GM11168 (cell line): ENCODE data around the gene SELENOS.

Experiments used
- in situ Hi-C: fragments of 300-500 bp; cut with MboI; formaldehyde crosslinking; loops from one replicate; pipeline ENCODE4 v1.12.0; 2022; ENCODE audit warnings: low sequenced_read_pairs; ENCODE audit not compliant: unreplicated experiment

SELENOS gene

DNA sequence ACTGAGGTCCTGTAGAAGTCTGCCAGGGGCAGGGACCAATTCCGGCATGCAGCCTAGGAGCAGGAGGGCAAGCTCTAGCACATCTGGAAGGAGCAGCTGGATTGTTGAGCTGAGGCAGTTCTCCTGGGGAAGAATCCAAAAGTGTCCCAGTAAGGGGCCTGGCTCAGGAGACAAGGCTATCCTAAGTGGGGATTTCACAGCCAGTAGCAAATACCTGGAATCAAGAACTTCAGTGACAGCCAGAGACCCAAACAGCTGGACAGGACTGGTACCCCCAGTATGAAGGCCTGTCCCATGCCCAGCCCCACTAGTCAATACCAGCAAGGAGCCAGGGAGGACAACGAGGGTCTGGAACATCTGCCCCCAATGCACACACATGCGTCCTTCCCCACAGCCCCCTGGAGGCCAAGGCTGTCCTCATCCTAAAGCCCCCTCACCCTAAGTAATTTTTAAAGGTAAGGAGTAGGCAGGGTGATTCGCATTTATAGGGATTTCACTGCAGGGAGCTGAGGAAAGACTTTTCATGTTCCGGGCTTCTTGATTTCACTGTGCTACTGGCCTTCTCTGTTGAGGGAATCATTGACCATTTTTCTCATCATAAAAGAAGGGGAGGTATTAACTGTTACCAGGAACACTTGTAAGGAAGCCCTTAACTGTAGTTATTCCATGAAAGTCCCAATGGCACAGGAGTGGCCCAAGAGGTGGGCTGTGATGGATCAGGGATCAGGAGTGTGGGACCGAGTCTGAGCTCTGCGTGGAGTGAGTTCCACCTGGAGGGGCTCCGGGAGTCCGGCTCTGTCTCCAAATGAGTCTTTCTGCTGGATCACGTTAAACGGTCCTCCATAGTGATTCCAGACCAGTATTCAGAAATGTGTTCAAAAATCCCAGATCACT is 22.9 kb downstream of the SELENOS start:
- in situ Hi-C loops = no loop called here

DNA sequence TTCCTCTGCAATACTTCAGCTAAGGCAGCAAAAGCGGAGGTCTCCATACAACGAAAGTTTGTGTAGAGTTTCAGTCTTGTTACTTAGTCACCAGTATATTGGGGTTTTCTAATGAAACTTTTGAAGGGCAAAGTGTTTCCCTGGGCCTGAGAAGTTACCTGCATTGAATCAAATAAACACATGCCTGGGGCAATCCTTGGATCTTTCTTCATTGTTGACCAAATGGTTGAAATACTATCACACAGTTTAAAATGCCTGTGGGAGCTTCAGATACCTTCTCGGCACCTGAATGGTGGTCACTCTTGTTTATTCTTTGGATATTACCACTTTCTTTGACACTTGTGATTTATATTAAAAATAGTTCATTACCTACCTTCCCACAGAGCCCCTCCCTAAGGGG is 24.4 kb downstream of the SELENOS start:
- in situ Hi-C loops = no loop called here

DNA sequence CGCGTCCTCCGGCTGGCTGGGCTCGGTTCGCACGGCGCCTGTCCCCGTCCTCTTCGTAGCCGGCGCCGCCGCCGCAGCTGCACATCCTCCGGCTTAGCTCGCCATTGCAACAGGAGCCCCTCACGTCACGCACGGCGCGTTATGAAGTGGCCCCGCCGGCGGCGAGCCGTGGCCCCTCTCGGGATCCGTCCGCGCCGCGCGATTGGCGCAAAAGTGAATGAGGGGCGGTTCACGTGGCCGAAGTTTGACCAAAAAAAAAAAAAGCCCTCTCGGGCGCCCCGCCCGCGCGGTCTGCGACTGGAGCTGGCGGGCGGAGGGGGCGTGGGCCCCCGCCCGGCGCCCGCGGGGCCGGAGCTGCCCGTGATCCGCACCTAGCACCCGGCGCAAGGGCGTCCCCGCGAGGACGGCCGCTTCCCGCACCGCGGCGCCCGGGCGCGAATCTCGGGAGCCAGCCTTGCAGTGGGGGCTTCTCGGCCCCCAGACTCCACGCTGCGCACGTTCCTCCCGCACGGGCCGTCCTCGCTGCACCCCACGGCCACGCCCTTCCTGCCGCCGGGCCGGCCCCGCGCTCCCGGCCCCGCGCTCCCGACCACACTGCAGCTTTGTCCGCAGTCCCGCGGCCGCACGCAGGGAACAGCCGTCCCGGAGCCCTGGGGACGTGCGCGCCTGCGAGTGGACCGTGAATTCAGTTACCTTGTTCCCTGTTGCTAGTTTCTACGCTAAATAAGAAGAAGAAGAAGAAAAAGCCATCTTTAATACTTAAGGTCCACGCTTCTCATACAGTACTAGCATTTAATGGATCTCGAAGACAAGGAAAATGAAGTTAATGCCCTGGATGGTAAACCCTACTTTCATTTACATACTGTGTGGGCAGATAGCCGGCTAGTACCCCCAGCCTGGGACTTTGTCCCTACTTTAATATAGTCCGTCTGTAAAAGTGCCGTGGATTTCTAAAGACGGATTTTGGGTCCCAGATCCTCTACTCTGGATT is 25.2 kb downstream of the SELENOS start, which contains the start of gene CHSY1:
Gene CHSY1, minus strand, starts transcription at position 219 of the 991 bp plus-strand sequence. CDS start 592 bp downstream, outside the sequence.
- in situ Hi-C loops = no loop called here

DNA sequence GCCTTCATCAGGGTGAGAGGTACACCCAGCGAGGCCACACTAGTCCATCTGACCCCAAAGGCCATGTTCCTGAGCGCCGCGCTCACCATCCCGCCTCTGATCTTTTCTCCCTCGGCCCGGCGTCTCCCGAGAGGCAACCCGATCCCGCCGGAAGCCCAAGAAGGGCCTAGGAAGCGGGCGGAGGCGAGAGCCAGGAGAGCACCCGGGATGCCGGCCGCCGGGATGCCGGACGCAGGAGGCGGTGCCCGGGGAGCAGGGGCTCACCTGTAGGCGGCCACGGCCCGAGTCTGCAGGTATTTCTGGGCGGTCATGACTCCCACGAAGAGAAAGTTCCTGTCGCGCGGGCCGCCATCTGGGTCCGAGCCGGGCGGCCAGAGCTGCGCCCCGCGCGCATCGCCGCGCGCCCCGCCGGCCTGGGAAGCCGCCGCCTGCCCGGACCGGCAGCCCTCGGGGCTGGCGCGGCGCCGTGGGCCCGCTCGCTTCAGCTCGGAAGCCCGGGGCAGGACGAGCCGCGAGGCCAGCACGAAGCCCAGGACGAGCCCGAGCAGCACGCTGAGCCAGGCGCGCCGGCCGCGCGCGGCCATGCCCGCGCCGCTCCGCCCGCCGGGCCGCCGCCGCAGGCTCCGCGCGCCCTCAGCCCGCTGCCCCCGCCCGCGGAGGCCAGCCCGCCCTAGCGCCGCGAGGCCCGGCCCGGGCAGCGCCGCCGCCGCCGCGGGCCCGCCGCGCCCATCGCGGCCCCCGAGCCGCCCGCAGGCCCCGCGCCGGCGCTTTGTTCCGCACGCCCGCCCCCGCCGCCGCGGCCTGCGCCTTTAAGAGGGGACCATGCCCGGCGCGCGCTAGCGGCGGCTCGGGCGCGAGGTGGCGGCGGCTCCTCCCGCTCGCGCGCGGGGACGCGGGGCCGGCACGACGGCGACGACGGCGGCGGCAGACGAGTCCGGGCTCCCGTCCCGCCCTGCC is 26.1 kb downstream of the SELENOS start:
- in situ Hi-C loops = no loop called here

DNA sequence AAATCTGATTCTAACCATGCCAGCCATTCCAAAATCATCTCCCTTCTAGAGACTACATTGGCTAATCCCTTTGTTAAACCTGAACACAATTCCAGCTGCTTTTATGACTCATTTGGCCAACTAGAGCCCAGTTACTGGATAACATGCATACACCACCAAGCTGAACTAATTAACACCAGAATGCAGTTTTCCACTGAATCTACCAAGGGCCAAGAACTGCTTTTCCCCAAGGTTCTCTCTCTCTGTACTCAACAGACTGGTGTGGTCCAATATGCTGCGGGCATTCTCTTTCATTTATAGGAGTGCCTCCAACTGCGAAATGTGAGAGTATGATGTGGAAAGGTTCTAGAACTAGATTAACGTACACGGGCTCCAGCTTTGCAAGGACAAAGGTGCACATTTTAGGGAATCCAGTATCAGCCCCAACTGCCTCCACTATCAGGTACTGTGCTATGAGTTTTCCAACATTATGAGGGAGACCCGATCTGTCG is 26.9 kb downstream of the SELENOS start:
- in situ Hi-C loops = no loop called here

DNA sequence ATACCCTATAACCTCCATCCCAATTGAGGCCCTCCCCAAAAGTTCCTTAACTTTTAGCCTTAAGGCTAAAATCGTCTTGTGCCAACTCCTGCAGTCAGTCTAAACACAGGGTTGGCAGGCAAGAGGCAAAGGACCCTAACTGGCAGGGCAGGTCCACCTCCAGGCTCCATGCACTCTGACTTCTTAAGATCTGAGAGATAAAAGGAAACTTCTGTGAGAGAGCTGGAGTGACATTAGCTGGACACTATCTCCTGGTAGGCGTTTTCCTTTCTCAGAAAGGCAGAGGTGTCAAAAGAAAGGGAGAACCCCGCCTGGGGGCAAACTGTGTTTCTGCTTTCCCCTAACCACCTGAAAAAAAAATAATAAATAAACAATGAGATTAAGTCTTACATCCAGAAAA is 29.0 kb downstream of the SELENOS start:
- in situ Hi-C loops = loop anchor here (5.0 kb wide), 1 partner anchor 51 kb away; no protein-coding TSS in a partner anchor

DNA sequence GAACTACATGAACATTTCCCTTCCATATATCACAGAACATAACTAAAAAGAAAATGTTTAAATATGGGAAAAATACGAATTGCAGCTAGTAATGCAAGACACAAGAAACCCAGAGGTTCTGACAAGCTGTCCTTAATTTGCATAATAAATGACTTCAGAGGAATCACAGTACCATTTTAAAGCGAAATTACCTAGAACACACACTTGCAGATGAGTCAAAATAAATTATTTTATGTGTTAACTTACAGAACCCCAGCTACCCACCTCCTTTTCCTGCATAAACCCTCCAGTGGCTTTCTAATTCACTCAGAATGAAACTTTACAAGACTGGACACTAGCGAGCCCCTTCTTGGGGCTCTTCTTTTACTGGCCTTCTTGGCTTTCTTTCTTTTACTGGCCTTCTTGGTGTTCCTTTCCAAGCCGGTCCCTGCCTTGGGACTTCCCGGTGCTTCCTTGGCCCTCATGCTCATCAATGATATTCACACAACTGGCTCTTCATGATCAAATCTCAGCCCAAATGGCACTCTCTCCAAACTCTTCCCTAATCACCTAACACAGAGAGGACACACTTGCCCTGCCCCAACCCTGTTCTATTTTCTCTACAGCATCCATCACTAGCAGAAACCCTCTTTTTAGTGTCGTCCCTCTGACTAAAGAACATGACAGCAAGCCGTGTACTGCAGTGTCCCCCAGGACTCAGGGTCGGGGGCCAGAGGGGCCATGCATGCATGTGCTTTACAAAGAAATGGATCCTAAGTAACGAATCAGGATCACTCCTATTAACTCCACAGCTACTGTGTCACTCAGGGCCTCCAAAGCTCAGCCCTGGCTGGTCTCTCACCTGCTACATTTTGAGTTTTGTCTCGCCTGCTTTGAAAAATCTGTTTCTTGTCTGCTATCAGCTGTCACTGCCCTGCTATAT is 30.2 kb downstream of the SELENOS start:
- in situ Hi-C loops = loop anchor here (5.0 kb wide), 1 partner anchor 50 kb away; no protein-coding TSS in a partner anchor

DNA sequence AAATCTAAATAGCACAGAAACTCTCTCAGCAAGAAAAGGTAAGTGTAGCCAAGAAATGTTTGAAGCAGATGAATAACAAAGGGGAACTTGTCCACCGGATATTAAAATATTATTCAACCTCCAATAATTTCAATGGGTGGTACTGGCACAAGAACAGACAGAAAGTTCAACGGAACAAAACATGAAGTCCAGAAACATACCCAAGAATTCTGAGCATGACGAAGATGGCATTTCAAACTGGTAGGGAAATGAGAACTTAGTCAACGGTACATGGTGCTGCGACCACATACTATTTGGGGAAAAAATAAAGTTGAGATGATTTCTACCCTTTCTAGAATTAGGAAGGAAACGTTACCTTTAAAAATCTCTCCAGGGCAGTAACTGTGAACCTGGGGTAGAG is 30.9 kb downstream of the SELENOS start:
- in situ Hi-C loops = loop anchor here (5.0 kb wide), 1 partner anchor 49 kb away; no protein-coding TSS in a partner anchor

DNA sequence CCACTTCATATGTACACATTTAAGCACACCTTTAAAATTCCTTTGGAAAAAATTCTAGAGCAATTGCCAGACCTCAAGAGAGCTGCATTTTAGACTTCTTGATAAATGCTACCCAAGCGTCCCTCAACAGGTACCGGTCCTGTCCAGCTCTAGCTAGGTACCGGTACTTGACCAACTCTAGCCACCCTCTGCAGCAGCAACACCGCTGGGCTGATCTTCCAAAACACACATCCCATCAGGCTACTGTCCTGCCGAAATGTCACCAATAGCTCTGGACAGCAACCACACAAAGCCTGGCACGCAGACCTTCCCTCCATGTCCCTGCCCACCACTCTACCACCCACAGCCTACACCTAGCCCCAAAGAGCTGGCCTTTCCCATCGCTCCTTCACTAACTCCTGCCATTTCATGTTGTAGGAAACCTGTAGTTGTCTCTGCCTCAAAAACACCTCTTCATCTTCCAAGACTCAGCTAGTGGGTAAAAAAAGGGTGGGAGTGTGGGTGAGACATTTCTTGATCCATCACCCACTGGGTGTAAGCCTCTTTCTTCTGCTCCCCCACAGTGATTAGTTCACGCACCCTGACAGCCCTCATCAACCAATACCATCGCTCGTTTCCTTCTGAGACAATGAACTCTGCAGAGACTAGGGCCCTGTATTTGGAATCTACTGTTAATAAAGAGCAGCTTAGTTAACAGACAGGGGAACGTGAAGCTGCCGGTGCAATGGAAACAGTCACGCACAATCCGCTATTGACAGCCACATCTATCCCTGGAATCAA is 32.2 kb downstream of the SELENOS start:
- in situ Hi-C loops = loop anchor here (5.0 kb wide), 1 partner anchor 48 kb away; no protein-coding TSS in a partner anchor

DNA sequence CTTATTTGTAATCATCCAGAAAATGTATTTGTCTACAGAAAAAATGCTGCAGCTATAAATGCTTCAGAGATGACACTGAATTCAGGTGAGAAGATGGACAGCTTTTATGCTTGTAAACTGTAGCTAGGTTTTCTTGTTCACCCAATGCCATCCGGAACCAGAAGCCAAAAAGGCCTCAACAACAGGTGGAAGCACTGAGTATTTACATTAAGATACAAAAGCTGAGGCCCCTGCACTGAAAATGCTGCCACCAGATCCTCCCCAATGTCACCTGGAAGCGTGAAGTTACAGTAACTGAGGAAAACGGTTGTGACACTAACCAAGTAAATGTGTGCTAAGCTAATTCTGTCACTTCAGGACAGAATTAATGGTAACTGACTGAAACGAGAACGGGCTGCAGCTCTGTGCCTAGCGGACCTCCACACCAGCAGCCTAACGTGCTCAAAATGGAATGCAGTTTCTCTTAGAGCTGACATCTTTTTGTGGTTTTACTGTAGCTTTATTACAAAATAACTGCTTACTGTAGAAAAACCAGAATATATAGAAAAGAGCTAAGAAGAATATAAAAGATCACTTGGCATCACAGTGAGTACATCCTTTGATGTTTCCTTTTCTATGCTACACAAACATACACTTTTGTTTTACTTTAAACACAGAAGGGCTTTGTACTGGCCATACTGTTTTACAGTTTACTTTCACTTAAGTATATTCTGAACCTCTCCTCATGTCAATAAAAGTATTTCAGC is 33.1 kb downstream of the SELENOS start:
- in situ Hi-C loops = no loop called here

DNA sequence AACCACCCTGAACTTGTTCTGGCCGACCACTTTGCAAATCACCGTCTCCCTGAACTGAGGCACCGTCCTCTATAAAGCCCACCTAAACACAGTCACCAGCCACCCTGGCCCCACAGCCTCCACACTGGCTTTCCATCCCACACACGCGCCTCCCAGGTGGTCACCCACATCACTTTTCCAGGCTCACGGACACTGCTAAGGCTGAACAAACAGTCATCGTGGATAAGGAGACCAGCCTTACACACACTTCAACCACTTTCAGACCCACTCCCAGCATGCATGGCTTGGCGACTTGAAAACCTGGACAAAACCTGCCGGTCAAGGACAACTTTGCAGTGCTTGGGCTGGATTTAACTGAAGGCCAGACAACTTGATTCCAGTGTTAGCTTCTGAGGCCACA is 33.9 kb downstream of the SELENOS start:
- in situ Hi-C loops = no loop called here

DNA sequence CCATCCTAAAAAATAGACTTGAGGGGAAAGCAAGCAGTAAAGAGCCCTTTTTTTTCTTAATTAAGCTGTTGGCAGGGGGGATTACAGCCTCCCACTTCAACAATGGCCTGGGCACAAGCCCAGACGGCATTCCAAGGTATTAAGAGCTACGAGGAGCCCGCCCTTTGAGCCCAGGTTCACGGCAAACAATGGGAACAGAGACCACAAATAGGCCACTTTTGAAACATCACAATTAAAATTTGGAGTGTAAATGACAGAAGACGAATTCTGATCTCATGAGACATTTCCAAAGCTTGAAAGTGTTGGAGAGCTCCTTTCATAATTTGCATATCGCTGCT is 34.3 kb downstream of the SELENOS start:
- in situ Hi-C loops = no loop called here

DNA sequence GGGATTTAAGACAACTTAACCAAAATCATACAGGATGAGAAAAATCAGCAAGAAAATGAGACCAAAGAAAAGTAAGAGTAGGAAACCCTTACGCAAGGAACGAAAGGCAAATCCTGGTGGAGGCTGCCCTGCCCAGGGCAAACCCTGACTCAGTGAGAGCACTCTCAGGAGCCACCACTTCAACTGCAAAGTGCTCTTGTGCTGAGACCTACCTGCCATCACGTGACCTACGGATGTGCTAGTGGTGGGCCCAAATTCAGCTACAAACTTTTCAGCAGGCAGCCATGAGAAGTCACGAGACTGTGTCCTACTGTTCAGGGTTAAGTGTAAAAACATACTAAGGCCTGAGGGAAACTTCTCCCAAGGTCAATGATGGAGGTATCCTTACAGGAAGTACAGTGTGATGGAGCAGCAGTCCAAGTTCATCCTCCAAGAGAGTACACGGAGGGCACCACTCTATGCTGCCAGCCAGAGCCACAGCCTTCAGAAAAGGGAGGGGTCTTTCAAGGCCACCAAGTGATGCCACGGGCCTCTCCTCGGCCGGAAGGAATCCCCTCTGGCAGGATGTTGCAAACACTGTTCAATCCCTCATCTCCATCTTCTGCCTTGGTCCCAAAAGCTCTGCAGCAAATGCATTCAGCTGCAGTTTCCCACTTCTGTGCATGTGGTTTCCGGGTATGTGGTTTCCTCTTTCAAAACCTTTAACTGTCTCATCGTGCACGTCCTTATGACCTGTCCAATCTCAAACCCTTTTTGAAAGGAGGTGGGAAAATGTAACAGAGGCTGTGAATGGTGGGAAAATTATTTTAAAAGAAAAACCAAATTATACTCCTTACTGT is 34.9 kb downstream of the SELENOS start:
- in situ Hi-C loops = no loop called here

DNA sequence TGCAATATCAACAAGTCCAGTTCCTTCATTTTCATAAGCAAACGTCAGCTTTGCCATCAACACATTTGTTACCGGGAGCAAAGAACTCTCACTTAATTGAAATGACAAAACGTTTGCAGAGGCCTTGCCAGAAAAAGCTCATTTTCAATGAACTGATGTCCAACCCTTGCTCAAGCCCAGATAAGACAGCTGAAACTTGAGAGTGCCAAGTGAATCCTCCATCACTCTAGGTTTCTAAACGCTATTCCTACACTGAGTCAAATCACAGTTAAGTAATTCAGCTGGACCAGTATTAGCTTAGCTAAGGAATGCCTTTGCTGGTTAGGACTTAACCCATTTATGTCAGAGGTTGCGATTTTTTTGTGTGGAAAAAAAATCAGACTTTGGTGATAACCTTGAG is 36.9 kb downstream of the SELENOS start:
- in situ Hi-C loops = no loop called here

DNA sequence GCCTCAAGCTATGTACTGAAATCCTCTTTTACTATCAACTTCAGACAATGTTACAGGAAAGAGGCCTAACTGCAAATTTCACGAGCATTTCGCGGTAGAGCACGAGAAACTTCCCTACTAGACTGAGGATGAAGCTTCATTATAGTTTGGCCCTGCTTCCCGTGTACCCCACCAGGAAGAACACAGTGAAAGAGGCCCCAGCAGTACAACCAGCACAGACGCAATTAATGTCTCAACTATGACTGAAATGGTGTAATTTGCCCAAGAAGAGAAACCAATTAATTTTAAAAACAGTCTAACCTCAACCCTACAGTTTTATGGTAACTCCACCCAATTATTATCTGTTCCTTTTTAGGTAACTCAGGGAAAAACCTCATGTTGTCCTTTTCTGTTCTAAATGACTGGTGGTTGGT is 37.6 kb downstream of the SELENOS start:
- in situ Hi-C loops = no loop called here

DNA sequence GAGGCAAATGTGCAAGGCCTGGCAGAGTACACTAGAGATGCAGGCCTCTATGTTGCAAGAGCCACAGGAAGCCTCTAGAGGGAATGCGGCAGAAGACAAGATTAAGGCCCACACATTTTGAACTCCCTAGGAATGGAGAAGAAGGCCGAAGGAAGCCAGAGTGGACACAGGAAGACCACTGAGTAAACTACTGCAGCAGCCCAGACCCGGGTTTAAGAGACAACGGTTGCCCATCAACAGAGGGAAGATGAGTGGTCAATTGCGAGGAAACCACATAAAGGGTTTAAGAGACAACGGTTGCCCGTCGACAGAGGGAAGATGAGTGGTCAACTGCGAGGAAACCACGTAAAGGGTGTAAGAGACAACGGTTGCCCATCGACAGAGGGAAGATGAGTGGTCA is 40.0 kb downstream of the SELENOS start:
- in situ Hi-C loops = no loop called here
